Fibroblast of pulmonary artery (primary cell): ENCODE data around the gene SUSD2.

Experiments used
- DNase-seq: peaks from one replicate; pipeline ENCODE4 v3.0.0-alpha.2; 2010; ENCODE audit warnings: low read depth
- H3K4me3 ChIP-seq: replicated peaks from 2 replicates; pipeline ENCODE4 v1.5.1; 2011; ENCODE audit warnings: low read depth, mild to moderate bottlenecking, control low read depth, low read length, moderate library complexity
- TF ChIP-seq, protein P1 (sequence below): IDR thresholded peaks from 2 replicates; pipeline ENCODE4 v1.5.1; 2011; ENCODE audit warnings: mild to moderate bottlenecking, control low read depth, low read length, inconsistent platforms; ENCODE audit errors: missing control alignments

SUSD2 gene

DNA sequence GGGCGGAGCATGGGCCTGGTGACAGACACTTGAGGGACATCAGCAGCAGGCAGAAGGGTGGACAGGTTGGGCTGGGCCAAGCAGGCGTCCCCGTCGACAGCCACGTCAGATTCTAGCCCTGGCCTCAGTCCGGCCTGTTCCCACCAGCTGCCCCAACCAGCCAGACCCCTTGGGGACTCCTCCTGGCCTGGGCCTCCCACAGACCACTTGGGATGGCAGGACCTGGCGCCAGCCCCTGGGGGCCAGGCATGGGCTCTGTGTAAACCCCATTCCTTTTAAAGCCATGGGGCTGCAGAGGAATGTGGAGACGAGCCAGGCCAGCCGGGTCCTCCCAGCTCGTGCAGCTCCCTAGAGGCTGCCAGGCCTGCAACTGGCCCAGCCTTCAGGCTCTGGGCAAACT, 4.7 kb upstream of the SUSD2 start:
- no peak overlapping the region for H3K4me3 ChIP-seq
- no peak for DNase-seq
- TF ChIP-seq, protein P1, sequence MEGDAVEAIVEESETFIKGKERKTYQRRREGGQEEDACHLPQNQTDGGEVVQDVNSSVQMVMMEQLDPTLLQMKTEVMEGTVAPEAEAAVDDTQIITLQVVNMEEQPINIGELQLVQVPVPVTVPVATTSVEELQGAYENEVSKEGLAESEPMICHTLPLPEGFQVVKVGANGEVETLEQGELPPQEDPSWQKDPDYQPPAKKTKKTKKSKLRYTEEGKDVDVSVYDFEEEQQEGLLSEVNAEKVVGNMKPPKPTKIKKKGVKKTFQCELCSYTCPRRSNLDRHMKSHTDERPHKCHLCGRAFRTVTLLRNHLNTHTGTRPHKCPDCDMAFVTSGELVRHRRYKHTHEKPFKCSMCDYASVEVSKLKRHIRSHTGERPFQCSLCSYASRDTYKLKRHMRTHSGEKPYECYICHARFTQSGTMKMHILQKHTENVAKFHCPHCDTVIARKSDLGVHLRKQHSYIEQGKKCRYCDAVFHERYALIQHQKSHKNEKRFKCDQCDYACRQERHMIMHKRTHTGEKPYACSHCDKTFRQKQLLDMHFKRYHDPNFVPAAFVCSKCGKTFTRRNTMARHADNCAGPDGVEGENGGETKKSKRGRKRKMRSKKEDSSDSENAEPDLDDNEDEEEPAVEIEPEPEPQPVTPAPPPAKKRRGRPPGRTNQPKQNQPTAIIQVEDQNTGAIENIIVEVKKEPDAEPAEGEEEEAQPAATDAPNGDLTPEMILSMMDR, result no peak

DNA sequence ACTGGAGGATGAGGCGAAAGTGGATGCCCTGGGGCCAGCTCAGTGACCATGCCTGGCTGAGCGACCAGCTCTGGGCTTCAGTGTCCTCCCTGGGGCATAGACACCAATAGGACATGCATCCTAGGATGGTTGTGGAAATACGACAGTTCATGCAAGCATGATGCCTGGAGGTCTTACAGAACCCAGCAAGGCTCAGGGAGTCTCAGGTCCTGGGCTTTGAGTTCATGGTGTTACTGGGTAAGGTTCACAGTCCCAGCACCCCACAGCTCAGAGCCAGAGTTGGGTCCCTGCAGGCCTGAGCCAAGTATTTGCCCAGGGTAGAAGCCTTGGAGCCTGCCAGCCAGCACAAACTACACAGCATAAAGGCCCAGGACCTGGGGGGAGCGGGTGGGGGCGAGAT, 4.2 kb upstream of the SUSD2 start:
- no peak overlapping the region for H3K4me3 ChIP-seq
- TF ChIP-seq, protein P1, result no peak
- DNase-seq, result no peak

DNA sequence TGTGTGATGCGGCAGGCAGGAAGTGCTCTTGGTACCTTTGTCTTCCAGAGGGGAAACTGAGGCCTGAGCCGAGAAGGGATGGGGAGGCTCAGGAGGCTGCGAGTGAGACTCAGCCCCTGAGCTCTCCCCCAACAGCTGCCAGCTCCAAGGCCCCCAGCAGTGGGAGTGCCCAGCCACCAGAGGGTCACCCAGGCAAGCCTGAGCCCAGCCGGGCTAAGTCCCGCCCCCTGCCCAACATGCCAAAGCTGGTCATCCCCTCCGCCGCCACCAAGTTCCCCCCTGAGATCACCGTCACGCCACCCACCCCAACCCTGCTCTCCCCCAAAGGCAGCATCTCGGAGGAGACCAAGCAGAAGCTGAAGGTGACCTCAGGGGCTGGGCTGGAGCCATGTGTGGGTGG, 3.8 kb upstream of the SUSD2 start:
- TF ChIP-seq, protein P1, result no peak
- no peak for DNase-seq

DNA sequence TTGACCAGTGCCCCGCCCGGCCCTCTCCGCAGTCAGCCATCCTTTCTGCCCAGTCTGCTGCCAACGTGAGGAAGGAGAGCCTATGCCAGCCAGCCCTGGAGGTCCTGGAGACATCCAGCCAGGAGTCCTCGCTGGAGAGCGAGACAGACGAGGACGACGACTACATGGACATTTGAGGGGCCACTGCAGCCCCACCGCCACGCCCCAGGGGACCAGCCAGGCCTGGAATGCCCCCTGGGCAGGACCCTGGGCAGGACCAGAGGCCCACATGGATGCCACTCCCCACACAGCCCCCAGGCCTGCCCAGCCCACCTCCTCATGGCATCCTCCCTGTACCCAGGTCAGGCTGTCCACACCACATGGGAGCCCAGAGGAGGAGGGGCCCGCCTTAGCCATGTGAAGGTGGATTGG, 3.3 kb upstream of the SUSD2 start:
- no peak overlapping the region for H3K4me3 ChIP-seq
- TF ChIP-seq, protein P1, result no peak
- DNase-seq, result no peak

More for the DNA sequence above, 3.8 kb upstream of the SUSD2 start:
- no peak overlapping the region for H3K4me3 ChIP-seq

DNA sequence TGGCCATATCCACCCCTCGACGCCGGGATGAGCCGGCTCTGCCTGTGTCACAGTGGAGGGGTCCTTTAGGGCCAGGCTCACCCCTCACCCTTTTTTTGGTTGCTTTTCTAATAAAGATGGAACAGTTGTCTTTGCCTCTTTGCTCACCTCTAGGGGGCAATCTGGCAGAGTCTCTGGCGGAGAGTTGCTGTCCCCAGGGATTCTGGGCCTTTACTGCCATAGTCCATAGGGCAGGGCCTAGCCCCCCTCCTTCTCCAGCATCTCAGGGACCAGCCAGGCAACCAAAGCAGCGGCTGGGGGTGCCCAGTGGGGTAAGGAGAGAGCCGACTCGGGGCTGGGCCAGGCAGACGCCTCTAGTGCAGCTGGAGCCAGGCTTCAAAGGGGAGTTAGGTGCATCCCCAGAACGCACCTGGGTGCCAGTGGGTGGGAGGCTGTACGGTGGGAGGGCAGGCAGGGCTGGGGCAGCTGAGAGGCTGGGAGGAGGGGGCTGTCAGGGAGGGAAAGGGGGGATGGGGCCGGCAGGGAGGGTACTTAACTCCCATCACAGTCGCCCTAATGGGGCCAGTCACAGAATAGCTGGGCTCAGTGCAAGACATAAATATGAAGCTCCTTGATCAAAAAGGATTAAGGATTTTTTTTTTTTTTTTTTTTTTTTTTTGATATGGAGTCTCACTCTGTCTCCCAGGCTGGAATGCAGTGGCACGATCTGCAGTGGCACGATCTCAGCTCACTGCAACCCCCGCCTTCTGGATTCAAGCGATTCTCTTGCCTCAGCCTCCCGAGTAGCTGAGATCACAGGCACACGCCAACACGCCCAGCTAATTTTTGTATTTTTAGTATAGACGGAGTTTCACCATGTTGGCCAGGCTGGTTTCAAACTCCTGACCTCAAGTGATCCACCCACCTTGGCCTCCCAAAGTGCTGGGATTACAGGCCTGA, 2.5 kb upstream of the SUSD2 start:
- TF ChIP-seq, protein P1, result peak; percentile 45
- DNase-seq, result peak; percentile 24

DNA sequence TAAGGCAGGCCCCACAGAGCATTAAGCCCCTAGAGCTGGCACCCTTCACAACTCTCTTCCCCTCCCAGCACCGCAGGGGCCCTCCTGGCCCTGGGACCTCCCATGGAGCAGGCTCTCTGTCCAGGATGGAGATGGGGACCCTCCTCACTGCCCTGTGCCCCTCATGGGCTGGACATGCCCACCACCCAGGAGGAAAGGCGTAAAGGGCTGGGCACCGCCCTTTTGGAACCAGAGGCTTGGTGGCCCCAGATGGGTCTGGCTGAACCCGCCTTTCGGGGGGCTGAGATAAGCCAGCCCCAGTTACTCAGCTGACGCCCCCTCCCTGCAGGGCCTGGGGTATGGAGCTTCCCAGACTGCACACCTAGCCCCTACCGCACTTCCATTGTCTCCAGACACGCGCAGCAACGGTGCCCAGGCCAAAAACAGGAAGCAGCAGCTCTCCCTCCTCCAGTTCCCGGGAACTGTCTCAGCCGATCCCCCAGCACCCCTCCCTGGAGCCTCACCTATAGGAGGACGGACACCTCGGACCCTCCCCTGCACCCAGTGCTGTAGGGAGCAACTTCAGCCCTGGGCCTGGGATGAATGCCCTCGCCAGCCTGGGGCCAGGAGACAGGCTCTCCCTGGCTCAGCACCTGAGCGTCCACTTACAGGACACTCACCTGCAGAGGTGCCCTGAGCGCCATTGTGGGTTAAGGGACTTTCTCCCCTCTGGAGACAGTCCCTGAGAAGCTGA, 1.6 kb upstream of the SUSD2 start:
- no peak overlapping the region for H3K4me3 ChIP-seq
- no peak for DNase-seq
- TF ChIP-seq, protein P1, result no peak

More for the DNA sequence above, 2.5 kb upstream of the SUSD2 start:
- H3K4me3 ChIP-seq, result no peak overlapping the region
